GM12892 (cell line): ENCODE data around the gene SPRED3.

Experiments
- POLR2A ChIP-seq: IDR thresholded peaks from 2 replicates; pipeline ENCODE4 v1.6.1; 2011; ENCODE audit warnings: low read depth, low read length, control low read depth
- POLR2AphosphoS5 ChIP-seq: IDR thresholded peaks from 2 replicates; pipeline ENCODE4 v1.6.1; 2011; ENCODE audit warnings: low read depth, low read length, control low read depth
- TAF1 ChIP-seq: IDR thresholded peaks from 2 replicates; pipeline ENCODE4 v1.6.1; 2011; ENCODE audit warnings: low read depth, mild to moderate bottlenecking, control low read depth, low read length, borderline replicate concordance

- TF ChIP-seq POLR2A (no peak), TAF1 (no peak), POLR2AphosphoS5 (no peak)
These were observed 32.4 kb downstream of the SPRED3 start for GRCh38 chr19:38420935-38421334.
